Stimulated activated CD8-positive, alpha-beta memory T cell treated with anti-CD3 and anti-CD28 coated beads, Interleukin-15, amount 100 ng/mL, for 24 hours (primary cell): Measurements from ENCODE around the gene MED10.
"Not testable (repeated sequence)": the region's sequence is repeated elsewhere in the genome, so short reads cannot be mapped to it uniquely, and the experiment has no call there.

Experiments used
- DNase-seq: peaks from one replicate; pipeline ENCODE4 v3.0.0-alpha.2; 2020; ENCODE audit warnings: low read depth

Gene MED10

DNA sequence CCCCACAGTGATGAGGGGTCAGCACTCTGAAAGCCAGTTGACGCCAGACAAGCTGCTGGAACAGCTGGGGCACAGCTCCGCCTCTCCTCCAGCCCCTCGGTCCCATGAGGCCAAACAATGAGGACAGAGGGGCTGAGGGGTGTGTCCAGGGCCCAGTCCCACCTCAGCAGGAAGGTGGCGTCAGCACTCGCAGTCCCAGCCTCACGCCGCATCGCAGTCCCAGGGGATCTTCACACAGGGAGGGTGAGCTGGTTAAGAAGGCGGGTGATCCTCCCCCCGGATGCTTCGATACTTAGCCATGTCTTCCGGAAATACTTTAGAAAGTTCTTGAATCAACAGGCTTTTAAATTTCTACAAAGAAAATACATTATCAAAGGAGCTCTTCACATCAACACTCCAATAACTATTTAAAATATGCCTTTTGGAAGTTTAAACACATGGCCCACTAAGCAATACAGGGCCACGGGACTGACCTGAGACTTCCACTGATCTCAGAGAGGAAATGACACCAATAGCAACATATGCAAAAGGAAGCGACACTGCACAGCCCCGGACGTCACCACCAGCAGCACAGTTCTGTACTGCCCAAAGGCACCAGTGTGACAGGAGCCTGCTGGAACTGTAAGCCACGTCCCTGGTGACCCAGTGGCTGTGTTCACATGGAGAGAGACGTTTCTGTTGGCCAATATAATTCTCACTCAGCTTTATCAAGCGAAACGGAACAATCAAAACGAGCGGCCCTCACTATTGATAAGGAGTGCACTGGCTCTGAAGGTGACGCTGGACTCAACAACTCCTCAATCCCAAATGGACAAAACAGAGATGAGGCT is 5.9 kb downstream of the MED10 start:
- no peak for DNase-seq

DNA sequence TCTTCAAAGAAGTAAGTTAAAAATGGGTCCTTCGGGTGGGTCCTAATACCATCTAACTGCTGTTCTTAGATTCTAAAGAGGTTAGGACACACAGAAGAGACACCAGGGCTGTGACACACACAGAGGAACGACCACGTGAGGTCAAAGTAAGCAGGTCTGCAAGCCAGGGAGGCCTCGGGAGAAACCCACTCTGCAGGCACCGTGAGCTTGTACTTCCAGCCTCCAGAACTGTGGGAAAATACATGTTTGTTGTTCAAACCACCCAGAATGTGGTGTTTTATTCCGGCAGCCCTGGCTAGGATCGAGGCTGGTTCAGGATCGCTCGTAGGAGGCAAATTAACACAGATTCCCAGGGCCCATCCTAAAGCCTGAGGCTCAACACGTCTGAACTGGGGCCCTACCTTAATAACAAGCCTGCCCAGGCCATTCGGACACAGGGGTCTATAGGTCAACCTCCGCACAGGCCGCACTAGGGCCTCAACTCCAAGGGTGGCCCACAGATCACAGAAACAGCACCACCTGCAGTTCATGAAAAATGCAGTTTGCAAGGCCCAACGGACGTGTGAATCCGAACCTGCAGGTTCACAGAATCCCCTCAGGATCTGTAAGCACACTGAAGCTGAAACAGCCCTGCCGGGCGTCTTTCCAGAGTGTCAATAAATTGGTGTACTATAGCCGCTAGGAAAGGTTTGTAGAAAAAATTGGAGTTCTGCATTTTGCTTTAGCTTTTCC is 7.1 kb downstream of the MED10 start:
- no peak for DNase-seq

DNA sequence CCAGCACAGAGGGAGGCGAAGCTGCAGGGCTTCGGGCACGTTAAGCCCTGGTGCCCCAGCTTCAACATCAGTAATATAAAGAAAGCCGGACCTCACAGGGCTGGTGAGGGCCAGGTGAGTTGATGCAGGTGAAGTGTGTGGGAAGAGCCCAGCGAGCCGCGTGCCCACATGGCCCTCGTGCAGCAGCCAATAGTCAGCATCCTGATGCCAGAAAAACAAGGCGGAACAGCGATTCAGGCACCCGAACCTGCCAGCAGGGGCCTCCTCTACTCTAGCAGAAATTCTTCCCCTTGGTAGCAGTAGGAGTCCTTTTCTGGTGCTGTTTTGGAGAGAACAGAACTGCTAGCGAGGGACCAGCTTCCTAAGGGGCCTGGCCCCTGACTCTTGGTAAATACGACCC is 7.8 kb downstream of the MED10 start:
- DNase-seq = no peak

DNA sequence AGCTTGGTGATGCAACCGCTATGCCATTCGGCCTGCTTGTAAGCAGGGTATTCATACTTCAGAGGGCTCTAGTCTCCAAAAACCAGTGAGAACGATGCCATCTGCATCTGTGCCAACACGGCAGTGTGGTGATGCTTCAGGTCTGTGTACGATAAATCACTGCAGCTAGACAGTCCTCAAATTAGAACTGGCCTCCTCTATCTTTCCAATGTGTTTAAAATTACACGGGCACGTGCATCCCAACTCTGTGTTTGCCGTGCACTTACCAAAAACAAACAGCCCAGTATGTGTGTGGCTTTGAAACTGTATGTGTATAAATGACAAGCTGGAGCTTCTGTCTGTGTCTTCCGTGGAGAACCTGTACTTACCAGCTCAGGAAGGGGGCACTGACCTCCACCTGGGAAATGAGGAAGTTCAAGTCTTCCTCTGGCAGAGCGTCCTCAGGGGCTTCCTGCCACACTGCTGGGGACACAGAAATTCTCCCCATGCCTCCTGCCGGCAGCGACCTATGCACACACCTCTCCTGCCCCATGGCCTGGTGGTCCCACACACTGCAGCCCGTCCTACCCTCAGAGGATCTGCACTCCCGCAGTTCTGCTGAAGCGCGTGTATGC is 12.3 kb downstream of the MED10 start:
- no peak for DNase-seq

DNA sequence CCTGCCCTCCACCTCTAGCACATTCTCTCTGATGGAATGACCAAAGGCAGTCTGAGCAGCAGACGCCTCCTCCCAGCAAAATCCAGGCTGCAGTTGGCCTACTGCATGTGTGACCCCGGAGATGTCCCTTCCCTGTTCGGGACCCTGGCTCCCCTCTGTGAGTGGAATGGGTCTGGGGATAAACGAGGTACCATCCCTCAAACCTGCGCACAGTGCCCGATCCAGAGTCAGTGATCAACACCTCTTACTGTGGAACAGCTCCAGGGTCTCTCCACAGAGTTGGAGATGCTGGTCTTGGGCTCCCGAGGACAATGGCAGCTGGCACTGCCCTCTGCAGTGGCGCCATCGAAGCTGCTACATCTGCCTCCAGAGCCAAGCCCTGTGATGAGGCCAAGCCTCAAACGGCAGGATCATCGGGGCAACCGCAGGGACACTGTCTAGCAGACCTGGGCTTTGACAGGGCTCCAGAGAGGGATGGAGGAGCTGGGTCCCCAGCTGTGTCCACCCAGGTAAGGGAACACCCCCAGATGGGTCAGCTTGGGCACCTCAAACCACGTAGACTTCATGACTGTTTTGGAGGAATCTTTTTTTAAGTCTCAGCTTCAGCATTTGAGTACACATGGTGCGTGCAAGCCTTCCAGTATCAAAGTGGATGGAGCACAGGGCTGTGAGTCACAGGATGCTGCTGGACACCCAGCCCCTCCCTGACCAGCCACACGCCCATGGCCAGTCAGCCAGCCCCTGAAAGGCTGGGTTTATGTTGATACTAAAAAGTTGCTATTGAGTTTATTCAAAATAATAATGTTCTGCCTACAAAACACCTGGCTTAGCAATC is 13.0 kb downstream of the MED10 start:
- DNase-seq = no peak

DNA sequence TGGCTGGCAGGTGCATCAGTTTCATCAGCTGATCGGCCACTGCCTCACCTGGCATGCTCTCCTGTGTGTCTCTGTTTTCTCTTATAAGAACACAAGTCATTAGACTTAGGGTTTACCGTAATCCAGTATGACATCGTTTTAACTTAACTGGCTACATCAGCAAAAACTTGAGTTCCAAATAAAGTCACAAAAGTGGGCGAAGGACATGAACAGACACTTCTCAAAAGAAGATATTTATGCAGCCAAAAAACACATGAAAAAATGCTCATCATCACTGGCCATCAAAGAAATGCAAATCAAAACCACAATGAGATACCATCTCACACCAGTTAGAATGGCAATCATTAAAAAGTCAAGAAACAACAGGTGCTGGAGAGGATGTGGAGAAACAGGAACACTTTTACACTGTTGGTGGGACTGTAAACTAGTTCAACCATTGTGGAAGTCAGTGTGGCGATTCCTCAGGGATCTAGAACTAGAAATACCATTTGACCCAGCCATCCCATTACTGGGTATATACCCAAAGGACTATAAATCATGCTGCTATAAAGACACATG is 14.8 kb downstream of the MED10 start:
- not testable (repeated sequence) for DNase-seq

DNA sequence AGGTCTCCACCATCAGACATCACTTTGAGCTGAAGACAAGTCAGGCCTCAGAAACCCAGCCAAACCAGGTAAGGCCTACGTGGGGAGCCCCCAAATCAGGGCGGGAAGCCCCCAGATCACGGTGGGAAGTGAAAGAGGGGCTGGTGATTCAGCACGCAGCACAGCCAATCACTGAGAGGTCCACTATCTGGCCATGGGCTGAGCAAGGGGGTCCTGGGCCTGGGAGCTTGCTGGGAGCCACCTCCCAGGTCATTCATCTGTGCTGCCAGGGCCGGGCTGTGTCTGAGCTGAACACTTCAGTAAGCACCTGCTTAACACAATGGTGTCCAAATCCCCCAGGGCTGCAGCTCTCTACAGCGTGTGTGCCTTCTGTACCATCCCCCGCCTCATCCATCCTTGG is 15.5 kb downstream of the MED10 start:
- no peak for DNase-seq

DNA sequence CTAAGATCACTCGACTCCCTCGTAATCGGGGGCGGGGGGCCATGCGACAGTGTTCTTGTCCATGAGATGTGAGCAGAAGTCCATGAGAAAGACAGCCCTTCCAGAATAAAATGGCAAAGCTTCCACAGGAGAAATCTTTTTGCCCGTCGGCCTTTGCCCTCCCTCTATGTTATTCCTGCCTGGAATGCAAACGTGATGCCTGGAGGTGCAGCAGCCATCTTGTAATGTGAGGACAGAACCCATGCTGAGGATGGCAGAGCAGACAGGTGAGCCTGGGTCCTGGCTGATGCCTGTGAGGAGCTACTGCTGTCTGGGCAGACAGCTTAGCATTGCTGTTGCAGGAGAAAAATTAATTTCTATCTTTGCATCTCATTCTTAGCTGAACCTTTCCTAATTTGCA is 17.2 kb downstream of the MED10 start:
- no peak for DNase-seq

DNA sequence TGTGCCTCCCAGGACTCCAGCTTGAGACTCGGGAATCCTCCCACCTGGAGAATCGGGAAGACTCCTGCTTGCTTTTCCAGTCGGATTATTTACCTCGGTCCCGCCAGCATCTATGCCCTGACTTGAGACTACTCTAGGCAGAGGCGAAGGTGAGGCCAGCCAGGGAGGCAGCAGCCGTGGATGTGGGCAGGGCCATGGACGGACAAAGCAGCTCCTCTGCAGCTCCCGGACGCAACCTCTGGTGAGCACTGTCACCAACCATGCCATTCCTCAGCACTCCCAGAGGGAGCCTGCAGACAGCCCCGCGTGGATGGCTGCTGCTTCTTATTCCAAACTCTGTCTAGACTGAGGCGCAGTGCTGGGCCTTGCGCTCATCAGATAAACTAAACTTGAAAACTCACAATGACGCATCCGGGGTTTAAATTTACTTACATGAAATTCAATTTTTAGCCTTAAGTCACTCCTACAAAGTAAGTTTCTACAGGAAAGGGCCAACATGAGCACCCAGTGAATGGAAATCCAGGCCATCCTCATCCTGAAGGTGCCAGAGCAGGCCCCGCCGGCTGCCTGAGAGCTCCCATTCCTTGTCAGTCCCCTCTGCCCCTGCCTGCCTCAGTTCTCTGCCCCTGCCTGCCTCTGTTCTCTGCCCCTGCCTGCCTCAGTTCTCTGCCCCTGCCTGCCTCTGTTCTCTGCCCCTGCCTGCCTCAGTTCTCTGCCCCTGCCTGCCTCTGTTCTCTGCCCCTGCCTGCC is 17.8 kb downstream of the MED10 start:
- DNase-seq = no peak

DNA sequence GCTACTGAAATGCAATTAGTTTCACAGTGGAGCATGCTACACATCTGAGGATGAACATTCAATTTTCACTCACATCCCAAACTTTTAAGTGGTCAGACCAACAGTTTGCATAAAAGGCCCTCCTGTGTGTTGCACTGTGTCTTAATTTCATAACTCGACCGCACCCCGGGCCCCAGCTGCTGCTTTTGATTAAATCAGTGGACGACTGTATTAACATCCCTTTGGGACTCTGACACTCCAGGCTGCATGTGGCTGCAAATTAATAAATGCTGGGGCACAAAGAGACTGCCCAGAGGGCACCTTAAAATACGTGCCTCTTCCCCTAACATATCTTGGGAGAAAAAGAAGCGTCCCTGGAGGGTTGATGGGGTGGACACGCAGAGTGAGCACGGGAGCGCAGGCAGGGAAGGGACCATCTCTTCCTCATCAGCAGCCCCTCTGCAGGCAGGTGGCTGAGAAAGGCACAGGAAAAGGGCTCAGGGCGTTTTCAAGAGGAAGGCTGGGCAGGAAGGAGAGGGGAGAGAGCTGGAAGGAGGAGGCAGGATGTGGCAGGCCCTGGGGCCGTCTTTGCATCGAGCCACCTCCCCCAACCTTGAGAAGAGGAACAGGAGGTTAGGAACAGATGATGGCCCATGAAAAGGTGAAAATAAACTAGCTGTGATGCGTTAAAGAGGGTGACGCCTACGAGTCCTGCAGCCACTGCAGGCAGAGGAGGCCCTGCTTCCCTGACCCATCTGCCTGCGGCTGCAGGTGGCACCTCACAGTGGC is 18.6 kb downstream of the MED10 start:
- no peak for DNase-seq

DNA sequence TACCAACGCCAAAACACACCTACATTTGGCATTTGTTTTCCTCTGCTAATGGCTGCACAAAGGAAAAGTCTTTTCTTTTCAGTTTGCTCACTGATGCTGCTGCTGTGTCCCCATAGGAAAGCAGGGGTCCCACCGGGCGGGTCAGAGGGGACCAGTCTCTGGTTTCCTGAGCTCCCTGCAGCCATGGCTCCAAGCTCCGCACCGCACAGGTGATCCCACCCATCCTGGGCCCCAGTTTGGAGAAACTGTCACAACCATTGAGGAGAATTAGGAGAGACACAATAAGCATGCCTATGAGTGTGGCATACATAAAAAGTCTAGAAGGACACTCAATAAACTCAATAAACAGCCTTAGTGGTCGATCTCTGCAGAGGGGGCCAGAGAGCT is 19.9 kb downstream of the MED10 start:
- no peak for DNase-seq

DNA sequence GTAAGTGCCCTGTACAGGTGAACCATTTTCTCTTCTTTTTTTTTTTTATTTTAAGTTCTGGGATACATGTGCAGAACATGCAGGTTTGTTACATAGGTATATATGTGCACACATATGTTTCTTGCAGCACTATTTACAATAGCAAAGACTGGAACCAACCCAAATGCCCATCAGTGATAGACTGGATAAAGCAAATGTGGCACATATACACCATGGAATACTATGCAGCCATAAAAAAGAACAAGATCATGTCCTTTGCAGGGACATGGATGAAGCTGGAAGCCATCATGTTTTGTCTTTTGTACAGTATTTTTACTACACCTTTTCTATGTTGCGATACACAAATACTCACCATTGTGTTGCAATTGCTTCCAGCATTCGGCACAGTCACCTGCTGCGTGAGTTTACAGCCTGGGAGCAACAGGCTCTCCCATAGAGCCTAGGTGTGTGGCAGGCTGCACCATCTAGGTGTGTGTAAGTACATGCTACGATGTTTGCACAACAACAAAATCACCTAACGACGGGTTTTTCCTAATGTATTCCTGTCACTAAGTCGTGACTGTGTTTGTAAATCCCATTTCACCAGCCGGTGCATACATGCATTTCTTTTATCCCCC is 20.4 kb downstream of the MED10 start:
- DNase-seq = not testable (repeated sequence)

DNA sequence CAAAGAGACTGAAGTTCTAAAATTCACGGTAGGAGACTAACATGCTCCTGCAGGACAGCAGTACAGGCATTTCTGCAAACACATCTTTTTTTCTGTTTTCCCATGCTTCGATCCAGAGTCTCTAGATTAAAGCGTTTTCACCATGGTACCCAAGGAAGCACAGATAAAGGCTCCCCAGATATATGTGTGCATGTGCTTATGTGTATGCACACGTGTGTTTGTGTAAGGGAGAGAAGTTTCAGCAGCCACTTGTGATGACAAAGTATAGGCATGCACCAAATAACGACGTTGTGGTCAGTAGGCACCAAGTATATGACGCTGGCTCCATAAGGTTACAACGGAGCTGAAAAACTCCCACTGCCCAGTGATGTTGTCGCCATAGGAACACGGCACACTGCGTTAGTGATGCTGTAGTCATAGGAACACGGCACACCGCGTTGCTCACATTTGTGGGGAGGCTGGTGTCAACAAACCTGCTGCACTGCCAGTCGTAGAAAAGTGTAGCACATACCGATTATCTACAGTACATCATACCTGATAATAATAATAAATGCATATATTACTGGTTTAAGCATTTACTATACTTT is 21.7 kb downstream of the MED10 start:
- no peak for DNase-seq

DNA sequence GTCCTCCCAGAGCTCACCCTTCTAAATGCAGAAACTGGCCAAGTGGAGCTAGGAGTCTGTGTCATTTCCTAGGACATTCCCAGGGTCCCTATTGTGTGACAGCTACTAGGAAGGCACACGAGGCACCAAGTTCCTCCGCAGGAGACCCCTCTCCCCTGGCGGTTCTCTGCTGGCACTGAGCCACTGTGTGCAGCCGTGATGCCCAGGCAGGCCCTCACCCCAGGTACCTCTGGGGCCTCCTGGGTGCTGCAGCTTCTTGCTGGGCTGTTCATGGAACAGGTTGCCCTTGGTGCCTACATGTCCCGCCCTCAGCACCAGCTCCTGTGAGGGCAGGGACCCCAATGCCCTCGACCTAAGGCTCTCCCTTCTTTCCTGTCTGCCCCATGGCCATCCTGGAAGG is 23.1 kb downstream of the MED10 start:
- no peak for DNase-seq

DNA sequence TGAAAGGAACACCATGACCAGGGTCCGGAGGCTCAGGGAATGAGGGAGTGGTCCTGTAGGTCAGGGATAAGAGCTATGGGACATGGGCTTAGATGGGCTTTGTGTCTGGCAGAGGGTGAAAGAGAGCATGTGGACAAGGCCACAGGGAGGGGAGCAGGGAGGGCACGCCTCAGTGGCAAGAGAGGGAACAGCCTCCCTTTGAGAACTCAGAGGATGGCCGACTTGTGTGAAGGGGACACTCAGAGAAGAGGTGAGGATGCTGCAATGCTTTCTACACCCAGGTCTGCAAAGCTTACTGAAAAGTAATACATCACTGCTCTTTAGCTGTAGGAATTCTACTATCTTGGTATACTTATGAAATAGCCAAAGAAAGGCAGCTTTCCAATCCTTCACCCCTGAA is 23.5 kb downstream of the MED10 start:
- DNase-seq = no peak

DNA sequence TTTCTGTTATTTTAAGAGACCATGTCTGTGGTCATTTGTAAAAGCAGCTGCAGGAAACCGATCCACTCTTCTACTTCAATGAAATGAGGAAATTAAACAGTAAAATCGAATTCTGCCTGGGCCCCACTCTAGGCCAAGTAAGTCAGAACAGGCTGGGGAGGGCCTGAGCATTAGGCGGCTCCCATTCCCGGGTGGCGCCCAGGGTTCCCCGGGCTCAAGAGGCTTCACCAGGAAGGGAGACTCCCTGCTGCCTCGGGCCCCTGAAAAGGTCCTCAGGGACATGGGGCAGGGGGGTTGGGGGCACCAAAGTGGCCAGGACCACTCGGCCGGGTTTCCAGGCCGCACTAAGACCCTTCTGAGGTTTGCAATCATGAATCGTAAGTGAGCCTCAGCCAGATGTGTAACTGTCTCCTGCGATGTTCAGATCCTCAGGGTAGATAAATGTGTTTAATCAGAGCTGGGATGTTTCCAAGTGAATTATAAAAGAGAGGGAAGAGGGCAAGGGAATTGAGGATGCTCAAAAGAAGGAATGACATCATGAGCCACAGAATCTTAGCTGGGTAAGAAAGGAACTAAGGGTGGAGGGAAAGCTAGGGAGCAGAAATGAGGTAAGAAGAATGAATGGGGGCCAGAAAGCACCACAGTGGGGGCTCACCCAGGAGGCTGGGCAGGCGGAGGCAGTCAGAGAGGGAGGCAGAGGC is 24.6 kb downstream of the MED10 start:
- DNase-seq = no peak

DNA sequence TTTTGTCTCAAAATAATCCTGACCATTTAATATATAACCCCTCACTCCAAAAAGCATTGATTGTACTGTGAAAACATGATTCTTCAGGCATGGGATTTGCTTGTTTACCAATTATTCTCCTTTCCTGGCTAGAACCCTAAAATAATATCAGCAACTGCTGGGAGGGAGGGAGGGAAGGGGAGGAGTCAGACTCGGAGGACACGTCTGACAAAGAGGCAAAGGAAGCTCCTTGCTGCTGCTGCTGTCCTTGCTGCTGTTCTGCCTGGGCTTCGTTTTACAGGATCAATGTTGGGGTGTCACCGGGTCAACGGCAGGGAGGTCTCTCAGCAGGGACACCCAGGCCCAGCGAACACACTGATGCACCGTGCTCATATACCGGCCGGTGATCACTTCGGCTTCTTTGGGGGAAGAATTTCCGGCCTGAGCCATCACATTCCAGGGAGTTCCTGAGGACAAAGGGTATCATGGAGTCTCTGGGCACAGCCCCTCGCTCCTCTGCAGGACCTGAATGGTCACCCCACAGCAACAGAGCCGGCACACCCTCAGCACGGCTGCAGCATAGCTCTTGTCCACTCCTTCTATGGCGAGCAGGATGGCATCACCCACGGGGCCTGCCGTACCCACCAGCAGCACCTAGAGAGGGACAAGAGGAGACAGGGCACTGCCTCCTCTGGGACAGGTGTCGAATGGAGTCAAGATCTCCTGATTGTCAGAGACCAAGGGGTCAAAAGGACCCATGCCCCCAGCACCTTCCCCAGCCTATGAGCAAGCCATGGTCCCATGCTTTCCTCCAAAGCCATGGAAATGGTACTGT is 27.9 kb downstream of the MED10 start:
- DNase-seq = no peak

DNA sequence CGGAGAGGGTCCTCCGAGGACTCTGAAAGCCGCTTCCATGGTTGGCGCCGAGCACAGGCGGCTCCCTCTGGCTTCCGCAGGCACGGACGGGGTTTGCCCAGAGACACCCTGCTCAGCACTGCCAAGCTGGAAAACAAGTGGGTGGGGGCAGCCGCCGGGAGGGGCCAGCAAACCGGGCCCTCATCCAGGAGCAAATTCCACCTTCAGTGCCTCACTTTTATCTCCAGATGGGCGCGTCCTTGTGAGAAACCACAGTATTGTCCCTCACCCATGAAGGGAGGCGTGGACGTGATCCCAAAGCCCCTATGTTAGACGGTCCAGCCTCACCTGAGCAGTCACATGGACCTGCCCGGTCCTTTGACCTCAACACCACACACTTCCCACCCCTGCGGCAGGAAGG is 29.0 kb downstream of the MED10 start:
- no peak for DNase-seq
